Measurements from ENCODE around the gene PRRT4. TPM values are rescaled to one million over a fixed set of nuclear protein-coding genes. Genes with fewer than 3 reads are reported as not detected.

The PRRT4 gene
- total and polyA plus RNA-seq, 2 of the 13 experiments (the other 11 are each of a cell fraction or from before 2014, with no cell fraction given) = not detected

- TF ChIP-seq TCF12 (IDR thresholded peaks at IDR 0.05) (no peak), TCF12 (CRISPR knock-in tag; IDR thresholded peaks at IDR 0.05) (no peak), ZBTB44 (CRISPR knock-in tag; IDR thresholded peaks at IDR 0.05) (peak; percentile 98), PAXIP1 (CRISPR knock-in tag; conservative IDR thresholded peaks at IDR 0.05) (peak; percentile 58), HOXA3 (CRISPR knock-in tag; IDR thresholded peaks at IDR 0.05) (peak; percentile 93), ZBTB43 (CRISPR knock-in tag; conservative IDR thresholded peaks at IDR 0.05) (peak; percentile 96), ZNF121 (CRISPR knock-in tag; IDR thresholded peaks at IDR 0.05) (peak; percentile 73; the same call in 1 of the 2 replicates), ZNF282 (IDR thresholded peaks at IDR 0.05; ENCODE audit: partially characterized antibody) (no peak), ZNF18 (CRISPR knock-in tag; IDR thresholded peaks at IDR 0.05; ENCODE audit: insufficient replicate concordance) (peak; percentile 90), KDM6A (CRISPR knock-in tag; IDR thresholded peaks at IDR 0.05; ENCODE audit: low read depth) (0 out of 2 replicates have a peak, but pooled peaks have one; percentile 39), ATM (IDR thresholded peaks at IDR 0.05; ENCODE audit: borderline replicate concordance) (no peak), ZNF784 (CRISPR knock-in tag; IDR thresholded peaks at IDR 0.05; ENCODE audit: borderline replicate concordance) (peak; percentile 99), PAF1 (CRISPR knock-in tag; IDR thresholded peaks at IDR 0.05) (no peak), ZNF432 (CRISPR knock-in tag; IDR thresholded peaks at IDR 0.05; ENCODE audit: borderline replicate concordance) (no peak), ZSCAN20 (CRISPR knock-in tag; IDR thresholded peaks at IDR 0.05; ENCODE audit: borderline replicate concordance) (peak; percentile 64; the same call in 1 of the 2 replicates), HMGXB4 (CRISPR knock-in tag; IDR thresholded peaks at IDR 0.05; ENCODE audit: borderline replicate concordance in 1 of 2, low read depth in 1 of 2) (peak; percentile 89 to 94)
These were observed 17.7 kb downstream of the PRRT4 start, which contains the start of gene RBM28 (continued) for GRCh38 chr7:128343554-128344430.

All from HepG2 (cell line).